HepG2 (cell line): ENCODE data around the gene UBE2M. TPM values are rescaled to one million over a fixed set of nuclear protein-coding genes. Genes with fewer than 3 reads are reported as not detected.

Source experiments
- ARID2 ChIP-seq: sonication (generic); formaldehyde crosslinking; IDR thresholded peaks from 2 replicates; pipeline ENCODE4 v1.8.1; 2022; ENCODE audit warnings: mild to moderate bottlenecking, missing genetic modification reagents, borderline replicate concordance
- HINFP ChIP-seq: sonication (generic); formaldehyde crosslinking; IDR thresholded peaks from 2 replicates; pipeline ENCODE4 v1.4.0; 2020; ENCODE audit warnings: low read depth, mild to moderate bottlenecking, missing genetic modification reagents
- HMGXB4 ChIP-seq, 2 experiments: sonication (generic) in 1 of 2; formaldehyde crosslinking in 1 of 2; IDR thresholded peaks; 2 replicates each; pipeline versions ENCODE4 v1.4.0 to v1.6.1; 2018 to 2020; ENCODE audit warnings: missing genetic modification reagents in 2 of 2, borderline replicate concordance in 1 of 2, low read depth in 1 of 2, mild to moderate bottlenecking in 1 of 2, missing biosample characterization in 1 of 2
- KDM6A ChIP-seq: IDR thresholded peaks from 2 replicates; pipeline ENCODE4 v1.6.1; 2016; ENCODE audit warnings: low read depth
- MAFF ChIP-seq: IDR thresholded peaks from 2 replicates; pipeline ENCODE4 v1.6.1; 2011; ENCODE audit warnings: low read depth, low read length, improper control_type of control experiment
- NFYB ChIP-seq: sonication (generic); formaldehyde crosslinking; IDR thresholded peaks from 2 replicates; pipeline ENCODE4 v1.4.0; 2020; ENCODE audit warnings: missing genetic modification reagents
- PAXIP1 ChIP-seq: sonication (generic); formaldehyde crosslinking; conservative IDR thresholded peaks from 2 replicates; pipeline ENCODE4 v1.4.0; 2020; ENCODE audit warnings: mild to moderate bottlenecking, missing genetic modification reagents, moderate library complexity
- PBX3 ChIP-seq: sonication (generic); formaldehyde crosslinking; IDR thresholded peaks from 2 replicates; pipeline ENCODE4 v1.8.1; 2023; ENCODE audit warnings: missing genetic modification reagents, inconsistent platforms, borderline replicate concordance
- SP140L ChIP-seq: sonication (generic); formaldehyde crosslinking; IDR thresholded peaks from 2 replicates; pipeline ENCODE4 v1.4.0; 2020; ENCODE audit warnings: missing genetic modification reagents, borderline replicate concordance
- TARDBP ChIP-seq: sonication (generic); formaldehyde crosslinking; IDR thresholded peaks from 2 replicates; pipeline ENCODE4 v1.8.0; 2022; ENCODE audit warnings: mild to moderate bottlenecking, missing genetic modification reagents
- U2AF2 ChIP-seq: fragments of 200-400 bp; formaldehyde crosslinking; IDR thresholded peaks from 2 replicates; pipeline ENCODE4 v1.6.1; 2017; ENCODE audit warnings: low read depth, mild to moderate bottlenecking, low read length
- ZBTB39 ChIP-seq: sonication (generic); formaldehyde crosslinking; IDR thresholded peaks from 2 replicates; pipeline ENCODE4 v1.5.0; 2020; ENCODE audit warnings: missing genetic modification reagents
- ZNF224 ChIP-seq: sonication (generic); formaldehyde crosslinking; IDR thresholded peaks from 2 replicates; pipeline ENCODE4 v1.5.0; 2020; ENCODE audit warnings: mild to moderate bottlenecking, missing genetic modification reagents
- ZNF337 ChIP-seq: sonication (generic); formaldehyde crosslinking; IDR thresholded peaks from 2 replicates; pipeline ENCODE4 v1.5.1; 2020; ENCODE audit warnings: missing genetic modification reagents, low read depth, mild to moderate bottlenecking, borderline replicate concordance
- ZNF350 ChIP-seq: sonication (generic); formaldehyde crosslinking; IDR thresholded peaks from 2 replicates; pipeline ENCODE4 v1.4.0; 2020; ENCODE audit warnings: mild to moderate bottlenecking, low read depth, missing genetic modification reagents, borderline replicate concordance
- ZNF577 ChIP-seq: sonication (generic); formaldehyde crosslinking; IDR thresholded peaks from 2 replicates; pipeline ENCODE4 v1.4.0; 2020; ENCODE audit warnings: mild to moderate bottlenecking, low read depth, missing genetic modification reagents, borderline replicate concordance
- polyA plus RNA-seq, 8 experiments: library from polyadenylated mRNA; depleted of rRNA in 3 of 8; stranded (reverse) in 7 of 8; unstranded in 1 of 8; fragments of >200 nt; fragmentation: Illumina TruSeq in 4 of 8; extraction: Trizol in 4 of 8; gene quantifications; 2 replicates each; pipeline versions ENCODE4 v1.2.1 to v1.2.3, GENCODE V29; 2011 to 2016; ENCODE audit warnings: low read depth in 4 of 8, missing spikeins in 1 of 8, mixed read lengths in 1 of 8; ENCODE audit not compliant: insufficient read depth in 1 of 8
- total RNA-seq, 5 experiments: library from RNA; depleted of rRNA; stranded (reverse); fragments of >200 nt; fragmentation: Illumina TruSeq; extraction: Trizol; gene quantifications; 2 replicates each; pipeline ENCODE4 v1.2.3, GENCODE V29; 2016; ENCODE audit warnings: low read depth in 1 of 5

UBE2M gene
- total and polyA plus RNA-seq, 2 of the 13 experiments (the other 11 are each of a cell fraction or from before 2014, with no cell fraction given): 36.2 to 50.3 TPM

- TF ChIP-seq ZNF577 (CRISPR knock-in tag) (peak; percentile 82; the same call in 1 of the 2 replicates), PBX3 (CRISPR knock-in tag) (0 out of 2 replicates have a peak, but pooled peaks have one; percentile 61), MAFF (no peak), PAXIP1 (peak; percentile 77), SP140L (CRISPR knock-in tag) (0 out of 2 replicates have a peak, but pooled peaks have one; percentile 57), ZNF350 (CRISPR knock-in tag) (peak; percentile 99), U2AF2 (no peak), KDM6A (CRISPR knock-in tag) (no peak), NFYB (CRISPR knock-in tag) (peak; percentile 55), ARID2 (CRISPR knock-in tag) (no peak), HINFP (CRISPR knock-in tag) (peak; percentile 88), HMGXB4 (CRISPR knock-in tag; IDR thresholded peaks at IDR 0.05; ENCODE audit: borderline replicate concordance in 1 of 2, low read depth in 1 of 2) (peak; percentile 93 to 100), ZNF337 (CRISPR knock-in tag) (peak; percentile 77; the same call in 1 of the 2 replicates), TARDBP (peak; percentile 96), ZNF224 (CRISPR knock-in tag) (peak; percentile 92), ZBTB39 (CRISPR knock-in tag) (peak; percentile 86; the same call in 1 of the 2 replicates)
These were observed 38.8 kb downstream of the UBE2M start, which contains the start of gene ZBTB45 (continued) for GRCh38 chr19:58519355-58520256.
